ENCODE data around the gene KSR2.

Gene KSR2

DNA sequence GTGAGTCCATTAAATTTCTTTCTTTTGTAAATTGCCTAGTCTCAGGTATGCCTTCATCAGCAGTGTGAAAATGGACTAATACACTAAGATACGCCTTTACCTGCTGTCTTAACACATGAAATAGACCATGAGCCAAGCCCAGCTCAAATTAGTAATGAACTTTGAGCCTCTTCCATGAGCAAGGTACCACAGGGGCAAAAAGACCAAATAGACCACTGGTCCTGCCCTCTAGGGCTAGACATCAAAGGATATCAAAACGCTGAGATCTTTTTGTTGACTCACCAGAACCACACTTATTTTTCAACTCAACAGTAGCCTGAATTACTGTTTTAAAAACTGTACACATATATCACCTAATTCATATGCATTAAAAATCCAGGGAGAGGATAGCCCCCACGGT, 469.9 kb downstream of the KSR2 start:
- no peak for DNase-seq (ENCODE audit: low read depth in 3 of 3)

- no peak for DNase-seq (ENCODE audit: low read depth in 3 of 3)
These were observed 470.5 kb downstream of the KSR2 start for GRCh38 chr12:117498256-117498655.

DNA sequence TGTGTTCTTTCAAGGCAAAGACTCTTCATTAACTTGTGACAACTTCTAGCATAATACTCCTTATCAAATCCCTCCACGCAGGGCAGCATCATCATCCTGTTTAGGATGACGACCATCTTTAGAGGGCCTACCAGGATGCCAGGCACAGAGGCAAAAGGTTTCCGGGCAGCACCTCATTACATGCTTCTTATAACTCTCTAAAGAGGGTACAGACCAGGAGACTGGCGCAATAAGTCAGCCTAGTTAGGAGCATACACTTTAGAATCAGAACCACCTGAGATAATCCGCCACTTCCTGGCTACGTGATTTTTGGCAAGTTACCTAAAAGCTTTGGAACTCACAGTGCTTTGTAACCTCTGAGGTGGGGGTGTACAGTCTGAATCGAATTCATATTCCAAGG, 471.4 kb downstream of the KSR2 start:
- DNase-seq (ENCODE audit: low read depth in 3 of 3): no peak

DNA sequence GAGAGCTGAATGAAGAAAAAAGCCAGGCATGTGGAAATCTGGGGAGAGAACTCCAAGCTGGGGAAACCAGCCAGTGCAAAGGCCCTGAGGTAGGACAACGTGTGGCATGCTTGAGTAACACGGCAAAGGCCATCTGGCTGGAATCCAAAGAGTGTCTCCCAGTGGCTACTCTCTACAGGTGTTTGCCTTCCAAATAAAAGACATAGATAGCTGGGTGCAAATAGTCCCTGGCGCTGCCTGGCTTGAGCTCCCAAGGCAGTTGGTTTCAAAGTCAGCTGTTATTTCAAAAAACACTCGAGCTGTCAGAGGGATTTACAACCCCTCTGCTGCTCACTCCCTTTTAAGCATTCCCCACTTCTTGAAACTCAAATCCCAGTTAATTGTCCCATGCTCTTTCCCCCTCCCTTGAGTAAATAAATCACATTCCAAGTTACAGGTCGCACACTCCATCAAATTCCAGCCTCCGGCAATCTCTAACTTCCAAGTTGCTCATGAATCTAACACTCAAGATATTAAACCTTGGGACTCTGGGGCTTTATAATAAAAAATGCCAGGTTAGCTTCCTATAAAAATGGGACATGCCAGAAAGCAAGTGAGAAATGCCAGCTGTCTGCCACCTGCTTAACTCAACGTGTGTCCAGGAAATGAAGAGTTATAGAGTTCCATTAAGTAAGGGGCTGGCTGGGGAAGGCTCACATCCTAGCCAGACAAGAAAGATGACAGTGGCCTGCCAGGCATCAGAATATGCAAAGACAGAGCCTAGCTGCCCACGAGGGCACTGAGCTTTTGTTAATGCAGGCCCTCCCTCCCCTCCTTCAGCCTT, 473.7 kb downstream of the KSR2 start:
- no peak for DNase-seq (ENCODE audit: low read depth in 3 of 3)

GRCh38 chr12:117491711-117492110, 477.1 kb downstream of the KSR2 start:
- no peak for DNase-seq (ENCODE audit: low read depth in 3 of 3)

DNA sequence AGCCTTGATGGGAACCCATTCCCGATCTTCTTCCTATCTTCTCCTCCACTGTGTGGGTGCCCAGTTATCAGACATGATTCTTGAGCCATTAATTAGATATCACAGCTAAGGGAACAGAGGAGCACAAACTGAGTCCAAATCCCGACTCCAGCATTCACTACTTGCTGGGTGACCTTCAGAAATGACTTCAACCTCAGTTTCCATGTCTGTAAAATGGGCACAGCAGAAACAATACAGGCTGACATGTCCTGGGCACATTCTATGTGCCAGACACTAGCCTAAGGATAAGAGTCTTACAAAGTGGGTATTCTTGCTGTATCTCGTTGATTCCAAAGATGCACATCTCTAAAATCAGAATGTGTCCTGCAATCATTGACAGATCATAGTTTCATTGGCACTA, 478.7 kb downstream of the KSR2 start:
- DNase-seq (ENCODE audit: low read depth in 3 of 3): no peak

DNA sequence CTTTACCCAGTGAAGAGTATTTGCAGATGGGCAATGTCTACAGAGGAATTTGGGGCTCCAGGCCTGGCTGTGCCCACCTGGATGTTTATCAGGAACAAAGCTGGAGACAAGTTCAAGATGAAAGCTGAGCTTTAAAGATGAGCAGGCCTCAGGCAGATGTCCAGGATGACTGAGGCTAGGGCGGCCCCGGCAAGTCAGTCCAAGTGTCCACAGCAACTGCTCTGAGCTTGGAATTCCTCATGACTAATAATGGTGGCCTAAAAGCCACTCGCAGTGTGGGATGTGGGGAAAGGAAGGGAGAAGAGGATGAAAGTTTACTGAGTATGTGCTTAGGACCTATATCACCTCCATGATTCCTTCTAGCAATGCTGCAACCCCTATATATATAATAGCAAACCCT, 479.1 kb downstream of the KSR2 start:
- DNase-seq (ENCODE audit: low read depth in 3 of 3): no peak

- DNase-seq (ENCODE audit: low read depth in 3 of 3): no peak
These were observed 481.7 kb downstream of the KSR2 start for GRCh38 chr12:117486840-117487659.

- no peak for DNase-seq (ENCODE audit: low read depth in 3 of 3)
These were observed 482.6 kb downstream of the KSR2 start for GRCh38 chr12:117485984-117486839.

- no peak for DNase-seq (ENCODE audit: low read depth in 3 of 3)
These were observed 483.9 kb downstream of the KSR2 start for GRCh38 chr12:117484901-117485300.

DNA sequence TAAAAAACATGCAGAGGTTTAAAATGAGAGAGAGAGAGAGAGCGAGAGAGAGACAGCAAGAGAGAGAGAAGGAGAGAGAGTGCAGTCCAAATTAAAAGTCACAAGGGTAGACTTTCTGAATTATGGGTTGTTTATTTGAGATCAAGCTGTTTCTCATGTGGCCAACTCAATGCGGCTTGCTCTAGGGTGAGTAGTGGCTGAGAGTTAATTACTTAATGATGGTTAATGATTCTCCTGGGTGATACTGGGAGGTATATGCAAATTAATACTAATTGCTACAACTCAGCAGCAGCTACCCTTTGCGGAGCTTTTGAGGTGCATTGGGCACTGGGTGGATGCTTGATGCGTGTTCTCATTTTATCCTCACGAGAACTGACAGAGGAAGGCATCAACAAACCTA, 485.3 kb downstream of the KSR2 start:
- no peak for DNase-seq (ENCODE audit: low read depth in 3 of 3)

GRCh38 chr12:117481470-117481869, 487.3 kb downstream of the KSR2 start:
- no peak for DNase-seq (ENCODE audit: low read depth in 3 of 3)

DNA sequence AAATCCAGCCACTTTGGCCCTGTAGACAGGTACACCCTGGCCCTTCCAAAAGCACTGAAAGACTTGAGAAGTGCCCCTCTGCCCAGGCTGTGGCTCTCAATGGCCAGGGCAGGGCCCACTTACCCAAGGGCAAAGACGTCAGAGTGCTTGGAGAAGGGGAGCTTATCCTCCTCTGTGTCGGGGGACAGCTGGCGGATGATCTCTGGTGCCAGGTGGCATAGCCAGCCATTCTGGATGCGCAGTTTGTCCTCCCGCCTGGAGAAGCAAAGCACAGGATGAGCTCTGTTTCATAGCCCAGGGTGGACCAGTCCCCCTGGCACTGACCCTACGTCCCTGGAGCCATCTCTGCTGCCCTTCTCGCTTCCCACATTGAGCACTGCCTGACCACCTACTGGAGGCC, 492.4 kb downstream of the KSR2 start:
- no peak for DNase-seq (ENCODE audit: low read depth in 3 of 3)

DNA sequence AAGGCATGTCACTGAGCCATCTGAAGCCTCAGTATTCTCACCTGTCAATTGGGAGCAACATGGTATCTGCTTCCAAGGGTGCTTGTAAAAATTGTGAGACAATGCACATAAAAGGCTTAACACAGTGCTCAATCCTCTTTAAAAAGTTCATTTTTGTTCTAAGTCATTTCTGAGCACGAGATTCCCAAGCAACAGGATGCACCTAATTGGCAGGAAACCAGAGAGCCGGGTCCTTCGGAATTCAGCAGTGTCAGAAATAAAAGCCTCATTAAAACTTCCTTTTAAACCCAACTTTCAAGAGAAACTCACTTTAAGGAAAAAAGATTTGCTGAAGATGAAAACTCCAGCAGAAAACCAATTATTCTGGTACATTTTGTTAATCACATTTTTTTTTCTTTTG, 494.9 kb downstream of the KSR2 start:
- no peak for DNase-seq (ENCODE audit: low read depth in 3 of 3)

GRCh38 chr12:117472983-117473382, 495.8 kb downstream of the KSR2 start:
- no peak for DNase-seq (ENCODE audit: low read depth in 3 of 3)

- DNase-seq (ENCODE audit: low read depth in 3 of 3): no peak
These were observed 498.0 kb downstream of the KSR2 start for GRCh38 chr12:117470804-117471203.

GRCh38 chr12:117469883-117470483, 498.8 kb downstream of the KSR2 start:
- DNase-seq (ENCODE audit: low read depth in 3 of 3): no peak

- no peak for DNase-seq (ENCODE audit: low read depth in 3 of 3)
These were observed 500.8 kb downstream of the KSR2 start for GRCh38 chr12:117468016-117468415.

DNA sequence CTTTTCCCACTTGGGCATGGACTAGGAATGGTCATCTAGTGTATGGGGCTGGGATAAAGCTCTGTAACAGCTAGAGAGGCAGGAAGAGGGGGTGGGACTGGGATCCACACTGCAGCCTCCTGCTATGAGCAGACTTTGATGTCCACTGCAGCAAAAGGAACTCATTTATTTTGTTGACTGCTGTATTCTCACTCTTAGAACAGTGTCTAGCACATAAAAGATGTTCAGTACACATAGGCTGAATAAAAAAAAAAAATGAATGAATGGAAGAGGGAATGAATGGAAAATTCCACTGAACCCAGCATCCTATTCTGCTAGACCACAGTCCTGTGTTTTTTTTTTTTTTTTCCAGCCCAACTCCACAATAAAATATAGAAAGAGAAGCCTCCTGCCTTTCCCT, 501.2 kb downstream of the KSR2 start:
- DNase-seq (ENCODE audit: low read depth in 3 of 3): no peak

DNA sequence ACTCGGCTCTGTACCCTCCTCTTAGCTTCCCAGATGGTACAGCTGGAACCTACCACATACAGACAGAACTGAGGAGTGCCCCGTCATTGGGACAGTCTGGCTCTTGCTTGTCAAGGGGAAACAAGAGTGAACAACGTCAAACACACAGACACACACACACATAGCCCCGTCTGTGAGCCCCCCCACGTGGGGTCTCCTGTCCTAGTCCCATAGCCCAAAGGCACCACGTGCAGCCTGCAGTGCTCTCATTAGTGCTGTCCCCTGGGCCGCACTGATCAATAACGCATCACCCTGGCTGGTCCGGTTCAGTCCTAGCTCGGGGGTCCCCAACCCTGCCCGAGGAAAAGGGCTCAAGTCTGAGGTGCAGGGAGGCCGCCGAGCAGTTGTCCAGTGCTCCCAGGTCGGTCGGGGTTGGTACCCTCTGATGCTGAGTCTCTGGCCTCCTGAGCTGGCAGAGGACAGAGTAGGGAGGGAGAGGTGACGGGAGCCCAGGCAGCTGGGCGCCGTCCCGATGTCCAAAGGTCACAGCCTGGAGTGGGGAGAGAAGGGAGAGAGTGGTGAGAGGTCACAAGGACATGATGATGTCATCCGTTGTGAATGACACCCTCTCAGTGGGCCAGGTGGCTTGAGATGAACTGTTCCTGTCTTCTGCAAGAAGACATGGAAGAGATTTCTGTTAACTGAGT, 502.0 kb downstream of the KSR2 start:
- DNase-seq (ENCODE audit: low read depth in 3 of 3): no peak

GRCh38 chr12:117461732-117462131, 507.1 kb downstream of the KSR2 start:
- DNase-seq (ENCODE audit: low read depth in 3 of 3): no peak
